ENCODE results near the gene ARHGAP15. TPM values are rescaled to one million over a fixed set of nuclear protein-coding genes. Genes with fewer than 3 reads are reported as not detected.

ARHGAP15 gene
- total RNA-seq, 3 donors from 2014 or later = 5.3 to 8.2 (median 5.8) TPM

- ATAC-seq = no peak
- intact Hi-C loops (cut with DNase I, micrococcal nuclease) = no loop called here
These were observed 74.8 kb downstream of the ARHGAP15 start for GRCh38 chr2:143204062-143204461.

GRCh38 chr2:143205106-143205764, 76.0 kb downstream of the ARHGAP15 start:
- intact Hi-C loops (cut with DNase I, micrococcal nuclease) = loop anchor here in 1 of 2 donors (1.0 kb wide), 1 partner anchor 54 kb away; no protein-coding TSS in a partner anchor
- no peak for DNase-seq
- Histone ChIP-seq H3K36me3 (ENCODE audit: low read depth) (no peaks in the 10 kb centered on the region), H3K9me3 (no peaks in the 10 kb centered on the region), H3K4me3 (no peak overlapping the region), H3K4me1 (ENCODE audit: low read depth) (no peaks in the 10 kb centered on the region)
- no peak for TF ChIP-seq CTCF (IDR thresholded peaks at IDR 0.05)
- ATAC-seq = peak; percentile 54

More at GRCh38 chr2:143204062-143204461, 74.8 kb downstream of the ARHGAP15 start:
- no peak for DNase-seq
- no peaks in the 10 kb centered on the region for H3K9me3 ChIP-seq
- H3K4me3 ChIP-seq = no peak overlapping the region
- TF ChIP-seq CTCF (IDR thresholded peaks at IDR 0.05) = no peak
- no peaks in the 10 kb centered on the region for H3K4me1 ChIP-seq (ENCODE audit: low read depth)
- no peaks in the 10 kb centered on the region for H3K36me3 ChIP-seq (ENCODE audit: low read depth)

- DNase-seq = no peak
- intact Hi-C loops (cut with DNase I, micrococcal nuclease) = no loop called here
- H3K4me1 ChIP-seq (ENCODE audit: low read depth) = no peaks in the 10 kb centered on the region
- H3K9me3 ChIP-seq = no peaks in the 10 kb centered on the region
- no peak for ATAC-seq
- no peaks in the 10 kb centered on the region for H3K36me3 ChIP-seq (ENCODE audit: low read depth)
- no peak for TF ChIP-seq CTCF (IDR thresholded peaks at IDR 0.05)
- no peak overlapping the region for H3K4me3 ChIP-seq
These were observed 80.6 kb downstream of the ARHGAP15 start for GRCh38 chr2:143209570-143210445.

GRCh38 chr2:143210446-143210819, 81.2 kb downstream of the ARHGAP15 start:
- intact Hi-C loops (cut with DNase I, micrococcal nuclease) = no loop called here
- no peak for TF ChIP-seq CTCF (IDR thresholded peaks at IDR 0.05)
- no peak overlapping the region for H3K4me3 ChIP-seq
- no peaks in the 10 kb centered on the region for H3K36me3 ChIP-seq (ENCODE audit: low read depth)
- H3K9me3 ChIP-seq = no peaks in the 10 kb centered on the region
- ATAC-seq = no peak
- DNase-seq = no peak
- H3K4me1 ChIP-seq (ENCODE audit: low read depth) = no peaks in the 10 kb centered on the region

GRCh38 chr2:143217512-143218115, 88.4 kb downstream of the ARHGAP15 start:
- ATAC-seq = no peak
- no peak overlapping the region for H3K4me3 ChIP-seq
- DNase-seq = no peak
- H3K4me1 ChIP-seq (ENCODE audit: low read depth) = no peaks in the 10 kb centered on the region
- no peaks in the 10 kb centered on the region for H3K36me3 ChIP-seq (ENCODE audit: low read depth)
- no peaks in the 10 kb centered on the region for H3K9me3 ChIP-seq
- no peak for TF ChIP-seq CTCF (IDR thresholded peaks at IDR 0.05)
- intact Hi-C loops (cut with DNase I, micrococcal nuclease) = no loop called here
